RWPE2 (cell line): ENCODE measurements around the gene MROH2B.

Experiments
- ATAC-seq: fragments of 200-7000 bp; cut with Tn5 transposase; 3 replicates; pipeline ENCODE4 v1.9.1; 2021; ENCODE audit warnings: low read depth
- DNase-seq: peaks from one replicate; pipeline ENCODE4 v3.0.0-alpha.2; 2020; ENCODE audit warnings: low spot score
- H3K27ac ChIP-seq: fragments of 450-650 bp; 2 replicates; pipeline ENCODE4 v1.5.1; 2017; ENCODE audit warnings: mild to moderate bottlenecking; ENCODE audit not compliant: poor library complexity, severe bottlenecking
- H3K27me3 ChIP-seq: fragments of 250-450 bp; sonication (Bioruptor Pico); 2 replicates; pipeline ENCODE4 v1.5.1; 2021; ENCODE audit warnings: mild to moderate bottlenecking, moderate library complexity; ENCODE audit not compliant: insufficient read depth, poor library complexity, severe bottlenecking
- H3K36me3 ChIP-seq: fragments of 250-450 bp; sonication (Bioruptor Pico); 2 replicates; pipeline ENCODE4 v1.5.1; 2020; ENCODE audit warnings: low read depth, mild to moderate bottlenecking, moderate library complexity
- H3K4me1 ChIP-seq: fragments of 250-450 bp; sonication (Bioruptor Pico); 2 replicates; pipeline ENCODE4 v1.5.1; 2021; ENCODE audit warnings: mild to moderate bottlenecking, moderate library complexity; ENCODE audit not compliant: insufficient read depth, poor library complexity, severe bottlenecking
- H3K4me3 ChIP-seq: fragments of 250-450 bp; sonication (Bioruptor Pico); 2 replicates; pipeline ENCODE4 v1.5.1; 2021; ENCODE audit warnings: mild to moderate bottlenecking, moderate library complexity; ENCODE audit not compliant: severe bottlenecking
- H3K9me3 ChIP-seq: fragments of 250-450 bp; sonication (Bioruptor Pico); 2 replicates; pipeline ENCODE4 v1.5.1; 2021; ENCODE audit warnings: mild to moderate bottlenecking, moderate library complexity; ENCODE audit not compliant: severe bottlenecking
- CTCF ChIP-seq: fragments of 450-650 bp; IDR thresholded peaks from one replicate; pipeline ENCODE4 v1.5.1; 2017; ENCODE audit warnings: mild to moderate bottlenecking, moderate library complexity; ENCODE audit not compliant: poor library complexity, severe bottlenecking

Gene MROH2B

GRCh38 chr5:41071242-41071641, at the start of gene MROH2B:
Gene MROH2B (minus strand): TSS chr5:41071342. CDS start chr5:41070852, 490 bp downstream.
- Histone ChIP-seq H3K4me3 (no peak within 1 kb of the TSS), H3K36me3 (no peaks in the 10 kb centered on the region), H3K27me3 (no peaks in the 10 kb centered on the region), H3K9me3 (no peaks in the 10 kb centered on the region), H3K27ac (no peak within 1 kb of the TSS), H3K4me1 (no peaks in the 10 kb centered on the region)
- no peak for ATAC-seq
- no peak for TF ChIP-seq CTCF
- DNase-seq = no peak

GRCh38 chr5:41120600-41120999, 49.5 kb upstream of the MROH2B start:
- no peak for TF ChIP-seq CTCF
- no peak for ATAC-seq
- H3K4me3 ChIP-seq = no peak overlapping the region
- no peaks in the 10 kb centered on the region for H3K4me1 ChIP-seq
- no peak overlapping the region for H3K27ac ChIP-seq
- H3K9me3 ChIP-seq = no peaks in the 10 kb centered on the region
- DNase-seq = no peak
- no peaks in the 10 kb centered on the region for H3K27me3 ChIP-seq
- no peaks in the 10 kb centered on the region for H3K36me3 ChIP-seq

GRCh38 chr5:41118177-41118576, 47.0 kb upstream of the MROH2B start:
- no peaks in the 10 kb centered on the region for H3K4me1 ChIP-seq
- H3K27me3 ChIP-seq = no peaks in the 10 kb centered on the region
- no peak overlapping the region for H3K27ac ChIP-seq
- ATAC-seq (no peak), DNase-seq (no peak)
- no peaks in the 10 kb centered on the region for H3K9me3 ChIP-seq
- no peak overlapping the region for H3K4me3 ChIP-seq
- TF ChIP-seq CTCF = peak; percentile 20
- H3K36me3 ChIP-seq = no peaks in the 10 kb centered on the region

GRCh38 chr5:41115281-41115680, 44.1 kb upstream of the MROH2B start:
- Histone ChIP-seq H3K27ac (no peak overlapping the region), H3K27me3 (no peaks in the 10 kb centered on the region), H3K4me1 (no peaks in the 10 kb centered on the region), H3K36me3 (no peaks in the 10 kb centered on the region), H3K9me3 (no peaks in the 10 kb centered on the region), H3K4me3 (no peak overlapping the region)
- DNase-seq (no peak), ATAC-seq (no peak)
- no peak for TF ChIP-seq CTCF

- ATAC-seq (no peak), DNase-seq (no peak)
- no peak for TF ChIP-seq CTCF
- Histone ChIP-seq H3K9me3 (no peaks in the 10 kb centered on the region), H3K4me1 (no peaks in the 10 kb centered on the region), H3K27ac (no peak overlapping the region), H3K4me3 (no peak overlapping the region), H3K27me3 (no peaks in the 10 kb centered on the region), H3K36me3 (no peaks in the 10 kb centered on the region)
Measured at GRCh38 chr5:41112486-41113455, 41.6 kb upstream of the MROH2B start.
